Measurements from ENCODE around the gene AKT3. TPM values are rescaled to one million over a fixed set of nuclear protein-coding genes. Genes with fewer than 3 reads are reported as not detected.

Gene AKT3
- polyA plus RNA-seq, 1 donor (not counting 4 experiments of a cell fraction or from before 2014, with no cell fraction given): 2.9 TPM

DNA sequence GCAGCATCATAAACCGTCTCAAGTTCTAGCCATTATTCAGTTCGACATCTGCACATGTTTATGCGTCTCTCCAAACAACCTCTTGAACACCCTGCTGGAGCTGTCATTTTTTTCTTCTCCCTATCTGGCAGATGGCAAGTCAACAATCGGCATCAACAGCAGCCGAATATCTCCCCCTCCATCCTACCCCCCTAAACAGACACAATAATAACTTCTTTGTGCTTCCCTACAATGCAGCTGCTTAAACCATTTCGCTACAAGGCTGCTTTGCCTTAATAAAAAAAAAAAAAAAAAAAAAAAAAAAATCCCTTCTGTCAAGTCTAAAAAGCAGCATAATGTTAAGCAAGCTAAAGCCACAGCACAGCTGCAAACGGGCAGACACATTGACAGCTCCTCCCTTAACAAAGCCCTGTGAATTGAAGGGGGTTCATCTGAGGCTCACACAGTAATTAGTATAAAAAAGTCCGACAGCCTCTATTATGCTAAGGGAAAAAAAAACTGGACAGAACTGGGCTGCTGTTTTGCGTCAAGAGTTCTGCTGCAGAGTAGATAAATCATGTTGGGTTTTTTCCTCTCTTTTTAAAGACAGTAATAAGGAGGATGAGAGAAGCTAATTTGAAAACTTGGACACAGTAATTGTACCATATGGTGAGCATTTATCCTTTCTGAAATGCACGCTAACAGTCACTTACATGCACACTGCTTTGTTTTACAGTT lies 136.4 kb downstream of the AKT3 start:
- no peak overlapping the region for H3K4me2 ChIP-seq (ENCODE audit: control insufficient read depth, extremely low read depth, insufficient read depth, low read depth, low read length)
- H3K79me2 ChIP-seq (ENCODE audit: control insufficient read depth, insufficient read depth, low read length): no peaks in the 10 kb centered on the region
- TF ChIP-seq CTCF (optimal IDR thresholded peaks at IDR 0.05 in 1 of 3, IDR thresholded peaks at IDR 0.05 in 1 of 3, conservative IDR thresholded peaks at IDR 0.05 in 1 of 3; ENCODE audit: extremely low read depth in 1 of 3, insufficient read depth in 2 of 3, low read length in 3 of 3) (no peak), EZH2 (IDR thresholded peaks at IDR 0.05; ENCODE audit: low read length) (no peak)
- dilution Hi-C loops (cut with MboI; ENCODE audit: extremely low pct_ligation_motif_present, low sequenced_read_pairs): no loop called here
- FAIRE-seq (no peak), DNase-seq (ENCODE audit: low read depth, low spot score) (no peak)
- no peak overlapping the region for H3K4me3 ChIP-seq (ENCODE audit: control insufficient read depth in 2 of 3, extremely low read depth in 1 of 3, insufficient read depth in 2 of 3, low read depth in 1 of 3, low read length in 3 of 3)
- H4K20me1 ChIP-seq (ENCODE audit: control insufficient read depth, extremely low read depth, insufficient read depth, low read length): no peaks in the 10 kb centered on the region
- H3K27ac ChIP-seq (ENCODE audit: control insufficient read depth, insufficient read depth, low read length): no peak overlapping the region
- no peaks in the 10 kb centered on the region for H3K27me3 ChIP-seq (ENCODE audit: control insufficient read depth, extremely low read depth, insufficient read depth, low read length)
- no peaks in the 10 kb centered on the region for H3K9me3 ChIP-seq (ENCODE audit: control insufficient read depth, low read depth, low read length)
- H2AFZ ChIP-seq (ENCODE audit: control insufficient read depth, low read length): peak overlapping the region; percentile 26
- H3K9me1 ChIP-seq (ENCODE audit: control insufficient read depth, extremely low read depth, insufficient read depth, low read length): no peaks in the 10 kb centered on the region
- H3K36me3 ChIP-seq (ENCODE audit: control insufficient read depth in 2 of 2, extremely low read depth in 1 of 2, insufficient read depth in 2 of 2, low read length in 2 of 2): no peaks in the 10 kb centered on the region
- no peak overlapping the region for H3K9ac ChIP-seq (ENCODE audit: control insufficient read depth, extremely low read depth, insufficient read depth, low read length)
- no peaks in the 10 kb centered on the region for H3K4me1 ChIP-seq (ENCODE audit: control insufficient read depth, extremely low read depth, insufficient read depth, low read length)

DNA sequence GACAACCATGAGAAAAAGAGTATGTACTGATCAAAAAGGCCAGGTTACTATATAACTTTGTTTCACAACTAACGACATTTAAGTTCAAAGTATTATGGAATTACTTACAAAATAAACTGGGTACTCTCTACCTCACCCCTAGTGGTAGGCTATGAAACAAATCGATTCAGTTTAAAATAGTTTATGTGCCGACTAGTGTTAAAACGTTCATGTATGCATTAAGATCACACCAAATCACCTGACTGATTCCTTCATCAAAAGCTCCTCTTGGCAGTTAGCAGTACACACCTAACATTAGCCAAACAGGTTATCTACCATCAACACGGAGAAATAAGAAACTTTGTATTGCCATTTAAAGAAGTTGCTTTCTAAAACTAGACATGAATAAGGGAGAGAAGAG lies 137.1 kb downstream of the AKT3 start:
- DNase-seq (ENCODE audit: low read depth, low spot score) (no peak), FAIRE-seq (no peak)
- Histone ChIP-seq H3K27ac (ENCODE audit: control insufficient read depth, insufficient read depth, low read length) (no peak overlapping the region), H3K4me1 (ENCODE audit: control insufficient read depth, extremely low read depth, insufficient read depth, low read length) (no peaks in the 10 kb centered on the region), H3K4me2 (ENCODE audit: control insufficient read depth, extremely low read depth, insufficient read depth, low read depth, low read length) (no peak overlapping the region), H3K4me3 (ENCODE audit: control insufficient read depth in 2 of 3, extremely low read depth in 1 of 3, insufficient read depth in 2 of 3, low read depth in 1 of 3, low read length in 3 of 3) (no peak overlapping the region), H3K9me3 (ENCODE audit: control insufficient read depth, low read depth, low read length) (no peaks in the 10 kb centered on the region), H3K36me3 (ENCODE audit: control insufficient read depth in 2 of 2, extremely low read depth in 1 of 2, insufficient read depth in 2 of 2, low read length in 2 of 2) (no peaks in the 10 kb centered on the region), H2AFZ (ENCODE audit: control insufficient read depth, low read length) (no peak overlapping the region), H3K9ac (ENCODE audit: control insufficient read depth, extremely low read depth, insufficient read depth, low read length) (no peak overlapping the region), H3K27me3 (ENCODE audit: control insufficient read depth, extremely low read depth, insufficient read depth, low read length) (no peaks in the 10 kb centered on the region), H3K79me2 (ENCODE audit: control insufficient read depth, insufficient read depth, low read length) (no peaks in the 10 kb centered on the region), H4K20me1 (ENCODE audit: control insufficient read depth, extremely low read depth, insufficient read depth, low read length) (no peaks in the 10 kb centered on the region), H3K9me1 (ENCODE audit: control insufficient read depth, extremely low read depth, insufficient read depth, low read length) (no peaks in the 10 kb centered on the region)
- peak in 2 of 3 experiments; percentile 23 to 32 for TF ChIP-seq CTCF (optimal IDR thresholded peaks at IDR 0.05 in 1 of 3, IDR thresholded peaks at IDR 0.05 in 1 of 3, conservative IDR thresholded peaks at IDR 0.05 in 1 of 3; ENCODE audit: extremely low read depth in 1 of 3, insufficient read depth in 2 of 3, low read length in 3 of 3)
- no peak for TF ChIP-seq EZH2 (IDR thresholded peaks at IDR 0.05; ENCODE audit: low read length)
- dilution Hi-C loops (cut with MboI; ENCODE audit: extremely low pct_ligation_motif_present, low sequenced_read_pairs): no loop called here
